COR-L47 (cell line): Measurements from ENCODE around the gene ZSWIM3.
"Not testable (repeated sequence)": the region's sequence is repeated elsewhere in the genome, so short reads cannot be mapped to it uniquely, and the experiment has no call there.

Experiments
- DNase-seq: peaks from one replicate; lab custom pipeline; 2025; lab: John Stamatoyannopoulos, UW

ZSWIM3 gene

GRCh38 chr20:45861221-45862075, 4.0 kb downstream of the ZSWIM3 start:
- peak; percentile 66 for DNase-seq

DNA sequence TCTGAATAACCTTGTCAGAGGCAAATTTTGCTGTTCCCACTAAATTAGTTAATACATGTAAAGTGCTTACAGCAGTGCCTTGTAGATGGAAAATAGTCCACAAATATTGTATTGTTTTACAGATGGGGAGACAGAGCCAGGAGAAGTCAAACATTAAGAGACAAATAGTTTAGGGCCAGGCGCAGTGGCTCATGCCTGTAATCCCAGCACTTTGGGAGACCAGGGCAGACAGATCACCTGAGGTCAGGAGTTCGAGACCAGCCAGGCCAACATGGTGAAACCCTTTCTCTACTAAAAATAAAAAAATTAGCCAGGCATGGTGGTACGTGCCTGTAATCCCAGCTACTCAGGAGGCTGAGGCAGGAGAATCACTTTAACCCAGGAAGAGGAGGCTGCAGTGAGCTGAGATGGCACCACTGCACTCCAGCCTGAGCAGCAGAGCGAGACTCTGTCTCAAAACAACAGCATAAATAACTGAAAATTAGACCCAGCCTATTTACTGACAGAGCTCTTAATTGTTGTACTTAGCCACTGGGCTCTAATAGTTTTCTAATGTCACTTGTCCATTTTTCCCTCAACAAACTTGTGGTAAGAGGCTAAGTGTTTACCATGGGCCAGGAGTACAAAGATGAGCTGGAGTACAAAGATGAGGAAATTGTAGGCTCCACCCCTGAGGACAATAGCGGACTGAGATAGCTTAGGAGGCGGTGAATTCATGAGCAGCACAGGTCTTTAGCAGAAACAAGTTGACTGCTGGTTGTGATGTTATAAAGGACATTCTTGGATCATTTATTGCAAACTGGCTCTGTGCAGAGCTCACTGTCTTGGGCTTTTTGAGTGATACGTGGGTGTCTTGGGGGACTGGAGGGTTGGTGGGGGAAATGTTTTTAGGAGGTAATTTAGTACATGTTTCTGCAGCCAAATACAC, 6.4 kb downstream of the ZSWIM3 start:
- no peak for DNase-seq

GRCh38 chr20:45866454-45866853, 9.0 kb downstream of the ZSWIM3 start:
- DNase-seq, result no peak

- no peak for DNase-seq
These were observed 9.9 kb downstream of the ZSWIM3 start for GRCh38 chr20:45867136-45867818.

- no peak for DNase-seq
These were observed 10.4 kb downstream of the ZSWIM3 start for GRCh38 chr20:45867819-45868176.

- DNase-seq, result no peak
These were observed 15.2 kb downstream of the ZSWIM3 start for GRCh38 chr20:45872626-45873025.

DNA sequence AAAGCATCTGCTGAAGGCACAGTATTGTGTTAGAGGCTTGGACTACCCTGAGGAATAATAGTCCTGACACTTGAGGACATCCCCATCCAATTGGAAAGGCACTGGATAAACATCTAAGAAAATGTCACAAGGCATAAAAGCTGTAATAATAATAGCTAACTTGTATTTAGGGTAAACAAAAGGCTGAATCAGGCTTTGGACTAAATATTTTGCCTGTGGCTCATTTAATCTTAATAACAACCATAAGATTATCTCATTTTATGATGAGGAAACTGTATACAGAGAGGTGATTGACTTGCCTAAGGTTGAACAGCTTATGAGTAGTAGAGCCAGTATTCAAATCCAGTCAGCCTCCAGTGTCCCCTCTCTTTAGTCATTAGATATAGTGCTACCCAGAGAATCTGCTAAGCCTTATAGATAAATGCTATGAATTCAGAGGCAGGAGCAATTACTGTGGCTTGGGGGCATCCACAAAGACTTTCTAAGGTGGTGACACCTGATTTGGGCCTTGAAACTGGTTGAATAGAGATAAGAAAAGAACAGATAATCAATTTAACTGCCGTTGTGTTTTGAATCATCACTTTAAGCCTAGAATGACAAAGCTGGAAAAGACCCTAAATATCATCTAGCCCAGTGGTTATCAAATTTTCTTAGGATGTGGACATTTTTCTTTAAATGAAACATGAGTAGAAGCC, 16.1 kb downstream of the ZSWIM3 start:
- no peak for DNase-seq

DNA sequence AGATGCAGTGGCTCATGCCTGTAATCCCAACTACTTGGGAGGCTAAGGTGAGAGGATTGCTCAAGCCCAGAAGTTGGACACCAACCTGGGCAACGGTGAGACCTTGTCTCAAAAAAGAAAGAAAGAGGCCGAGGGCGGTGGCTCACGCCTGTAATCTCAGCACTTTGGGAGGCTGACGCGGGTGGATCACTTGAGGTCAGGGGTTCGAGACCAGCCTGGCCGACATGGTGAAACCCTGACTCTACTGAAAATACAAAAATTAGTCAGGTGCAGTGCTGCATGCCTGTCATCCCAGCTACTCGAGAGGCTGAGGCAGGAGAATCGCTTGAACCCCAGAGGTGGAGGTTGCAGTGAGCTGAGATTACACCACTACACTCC, 16.7 kb downstream of the ZSWIM3 start:
- DNase-seq, result not testable (repeated sequence)

DNA sequence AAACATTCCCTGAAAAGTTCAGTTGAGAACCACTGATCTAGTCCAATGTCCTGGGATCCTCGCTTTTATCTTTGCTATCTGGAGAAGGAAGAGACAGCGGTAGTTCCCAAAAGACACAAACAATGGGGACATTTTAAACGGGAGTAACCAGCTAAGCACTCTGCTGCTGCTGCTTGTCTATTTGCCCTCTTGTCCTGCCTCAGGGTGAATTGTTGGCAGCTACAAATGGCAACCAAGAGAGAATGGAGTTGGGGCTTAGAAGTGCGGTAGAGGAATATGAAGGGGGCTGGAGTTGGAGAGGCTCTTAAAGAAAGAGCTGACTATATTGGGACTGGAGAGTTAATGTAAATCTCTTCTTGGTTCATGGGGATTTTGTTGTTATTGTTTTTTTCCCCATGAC, 17.2 kb downstream of the ZSWIM3 start:
- no peak for DNase-seq

GRCh38 chr20:45878076-45878761, 20.8 kb downstream of the ZSWIM3 start:
- no peak for DNase-seq

- DNase-seq, result peak; percentile 98
These were observed 23.8 kb downstream of the ZSWIM3 start, which contains the start of gene ZSWIM1 for GRCh38 chr20:45880988-45881788. Gene ZSWIM1, plus strand, starts transcription at chr20:45881227. Its CDS starts 1,366 bp downstream, at chr20:45882593.

DNA sequence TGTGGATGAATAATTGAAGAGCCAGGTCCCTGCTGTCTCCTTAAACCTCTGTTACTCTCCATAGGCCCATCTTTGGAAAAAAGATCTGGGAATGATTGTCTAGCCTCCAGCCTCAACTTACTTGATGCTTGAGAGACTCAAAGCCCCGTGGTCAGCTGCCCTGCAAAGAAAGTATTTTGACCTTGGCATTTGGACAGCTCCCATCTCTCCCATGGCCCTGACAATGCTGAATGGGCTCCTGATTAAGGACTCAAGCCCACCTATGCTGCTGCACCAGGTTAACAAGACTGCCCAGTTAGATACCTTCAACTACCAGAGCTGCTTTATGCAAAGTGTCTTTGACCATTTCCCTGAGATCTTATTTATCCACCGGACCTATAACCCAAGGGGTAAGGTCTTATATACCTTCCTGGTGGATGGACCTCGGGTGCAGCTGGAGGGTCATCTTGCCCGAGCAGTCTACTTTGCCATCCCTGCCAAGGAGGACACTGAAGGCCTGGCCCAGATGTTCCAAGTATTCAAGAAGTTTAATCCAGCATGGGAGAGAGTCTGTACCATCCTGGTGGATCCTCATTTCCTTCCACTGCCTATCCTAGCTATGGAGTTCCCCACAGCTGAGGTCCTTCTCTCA, 25.2 kb downstream of the ZSWIM3 start:
- no peak for DNase-seq

DNA sequence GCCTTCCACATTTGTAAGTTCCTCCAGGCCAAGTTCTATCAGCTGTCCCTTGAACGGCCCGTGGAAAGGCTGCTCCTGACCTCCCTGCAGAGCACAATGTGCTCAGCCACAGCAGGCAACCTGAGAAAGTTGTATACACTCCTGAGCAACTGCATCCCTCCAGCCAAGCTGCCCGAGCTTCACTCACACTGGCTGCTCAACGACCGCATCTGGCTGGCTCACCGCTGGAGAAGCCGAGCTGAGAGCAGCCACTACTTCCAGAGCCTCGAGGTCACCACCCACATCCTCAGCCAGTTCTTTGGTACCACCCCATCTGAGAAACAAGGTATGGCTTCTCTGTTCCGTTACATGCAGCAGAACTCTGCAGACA, 25.7 kb downstream of the ZSWIM3 start:
- DNase-seq, result no peak

- DNase-seq, result no peak
These were observed 29.4 kb downstream of the ZSWIM3 start for GRCh38 chr20:45886590-45887345.

DNA sequence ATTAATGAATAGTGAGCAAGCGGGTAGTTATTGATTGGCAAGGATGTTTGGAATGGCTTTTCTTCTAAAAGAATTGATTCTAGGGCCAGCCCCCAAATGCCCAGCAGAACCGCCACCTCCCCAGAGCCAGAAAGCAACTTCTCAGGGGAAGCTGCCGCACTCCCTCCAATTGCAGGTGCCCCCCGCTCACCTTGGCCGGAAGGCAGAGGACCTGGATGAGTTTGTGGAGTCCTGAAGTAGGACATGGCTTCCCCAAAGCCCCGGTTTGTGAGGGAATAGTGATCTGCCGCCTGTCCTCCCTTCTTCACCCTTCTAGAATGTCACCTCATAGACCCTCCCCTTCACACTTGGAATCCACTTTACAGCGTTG, 29.9 kb downstream of the ZSWIM3 start, which contains the start of gene SPATA25:
TSS of gene SPATA25 (minus strand) at position 277 of the 370 bp plus-strand sequence. CDS start at position 245, 32 bp downstream.
- no peak for DNase-seq

DNA sequence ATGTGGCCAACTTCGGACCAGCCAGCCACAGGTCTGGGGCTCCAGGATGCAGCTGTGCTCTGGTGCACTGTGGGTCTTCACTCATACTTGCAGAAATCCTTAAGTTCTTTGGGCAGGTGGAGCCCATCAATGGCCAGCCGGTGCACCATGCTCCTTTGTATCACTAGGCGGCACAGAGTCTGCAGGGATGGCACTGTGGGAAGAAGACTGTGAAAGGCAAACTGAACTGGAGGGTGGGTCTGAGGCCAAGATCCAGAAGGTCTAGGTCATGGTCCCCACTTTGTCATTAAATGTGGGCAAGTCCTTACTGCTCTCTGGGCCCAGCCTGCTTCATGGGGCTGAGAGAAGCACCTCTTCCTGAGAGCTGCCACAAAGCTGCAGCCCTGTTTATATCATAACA, 31.3 kb downstream of the ZSWIM3 start:
- no peak for DNase-seq

- DNase-seq, result peak; percentile 68
These were observed 32.9 kb downstream of the ZSWIM3 start for GRCh38 chr20:45890077-45890984.
